Aorta (tissue), 5 donors: ENCODE data around the gene RNF145. TPM values are rescaled to one million over a fixed set of nuclear protein-coding genes. Genes with fewer than 3 reads are reported as not detected.

ENCODE experiments used
- ATAC-seq: fragments of 200-7000 bp; cut with Tn5 transposase; one replicate; pipeline ENCODE4 v1.9.1; 2022; ENCODE audit warnings: moderate library complexity; ENCODE audit not compliant: low FRiP score
- DNase-seq, 2 donors: peaks; one replicate each; pipeline ENCODE4 v3.0.0-alpha.2; 2020
- H3K27ac ChIP-seq, 2 donors: one replicate each; pipeline ENCODE4 v1.5.1; 2013; ENCODE audit warnings: low read length in 2 of 2, mild to moderate bottlenecking in 2 of 2, moderate library complexity in 2 of 2, control low read depth in 1 of 2, inconsistent platforms in 1 of 2, low read depth in 1 of 2
- H3K27me3 ChIP-seq, 2 donors: one replicate each; pipeline ENCODE4 v1.6.1; 2013; ENCODE audit warnings: control low read depth in 1 of 2, low read length in 1 of 2, mild to moderate bottlenecking in 1 of 2, moderate library complexity in 1 of 2; ENCODE audit not compliant: insufficient read depth in 2 of 2, control insufficient read depth in 1 of 2
- H3K36me3 ChIP-seq, 2 donors: one replicate each; pipeline ENCODE4 v1.6.1; 2013; ENCODE audit warnings: control low read depth in 1 of 2, low read length in 1 of 2, mild to moderate bottlenecking in 1 of 2; ENCODE audit not compliant: insufficient read depth in 2 of 2, control insufficient read depth in 1 of 2
- H3K4me1 ChIP-seq, 2 donors: one replicate each; pipeline ENCODE4 v1.6.1; 2013; ENCODE audit warnings: low read length in 2 of 2, control low read depth in 1 of 2, mild to moderate bottlenecking in 1 of 2, moderate library complexity in 1 of 2; ENCODE audit not compliant: insufficient read depth in 2 of 2, control insufficient read depth in 1 of 2
- H3K4me3 ChIP-seq, 2 donors: one replicate each; pipeline ENCODE4 v1.5.1; 2013; ENCODE audit warnings: low read length in 2 of 2, control low read depth in 1 of 2, mild to moderate bottlenecking in 1 of 2
- H3K9me3 ChIP-seq: one replicate; pipeline ENCODE4 v1.6.1; 2013; ENCODE audit warnings: mild to moderate bottlenecking, low read length; ENCODE audit not compliant: control insufficient read depth
- WGBS, 2 donors: extraction: QIAGEN DNeasy Blood & Tissue Kit; methylation state at CpG; one replicate each; pipeline ENCODE4 v1.1.7; 2013; 5-methylcytosine and 5-hydroxymethylcytosine counted together
- intact Hi-C, 2 donors: fragments of 100-400 bp; cut with DNase I; formaldehyde crosslinking; loops; one replicate each; pipeline versions ENCODE4 v1.14.2 to v1.15.0; 2022
- polyA plus RNA-seq, 2 donors: library from polyadenylated mRNA; stranded (reverse); fragments of 200-250 nt; gene quantifications; one replicate each; pipeline ENCODE4 v1.2.3, GENCODE V29; 2013
- total RNA-seq, 2 donors: library from RNA; stranded (reverse); fragmentation: NEBNext Ultra II Directional; extraction: Animal tissue kit (Norgen Biotek cat#: 25700); gene quantifications; one replicate each; pipeline ENCODE4 v1.2.1, GENCODE V29; 2021
- donor health status: healthy with polysubstance abuse.
- donor health status: Bipolar disorder and iron deficiency.
- donor health status: DM: no; HTN: no; CAD: no.
- donor health status: DM: no; HTN: no; CAD: no.
- donor health status: DM: yes; HTN: yes; CAD: no.

Gene RNF145
- total and polyA plus RNA-seq, 4 donors = 17.9 to 67.8 (median 44.5) TPM

DNA sequence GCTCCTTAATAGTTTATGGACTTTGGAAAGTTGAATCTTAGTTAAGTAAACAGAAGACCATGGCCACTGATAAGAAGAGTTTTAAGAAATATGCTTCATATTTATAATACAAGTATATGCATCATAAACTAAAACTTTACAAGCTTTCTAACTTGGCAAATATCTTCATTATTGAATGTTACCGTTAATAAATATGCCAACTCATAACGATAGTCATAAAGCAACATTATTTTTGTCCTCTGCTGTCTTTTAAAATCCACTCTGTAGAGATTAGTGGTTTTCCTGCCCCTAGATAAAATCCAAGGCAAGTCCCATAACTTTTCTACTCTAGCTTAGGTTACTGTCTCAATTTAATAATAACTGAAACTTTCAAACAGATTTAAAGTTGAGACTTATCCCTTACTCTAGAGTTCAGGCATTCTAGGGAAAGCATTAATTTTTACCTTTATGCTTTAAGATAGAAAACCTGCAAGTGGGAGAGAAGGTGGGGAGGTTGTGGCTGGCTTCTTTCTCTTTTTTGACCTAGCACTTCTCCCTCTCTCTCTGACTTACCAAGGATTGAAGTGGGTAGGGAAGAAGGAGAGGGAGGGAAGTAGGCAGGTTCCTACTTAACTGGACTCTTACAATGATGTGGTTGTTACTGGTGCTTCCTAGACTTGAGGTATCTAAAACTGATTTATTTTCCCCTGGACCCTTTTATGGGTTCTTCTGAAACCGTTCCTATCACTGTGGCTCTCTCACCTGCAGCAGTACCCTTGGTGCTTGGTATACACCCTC is 29.6 kb downstream of the RNF145 start:
- no peak for DNase-seq
- ATAC-seq = no peak
- Histone ChIP-seq H3K4me1 (peaks cover 2 to 5% of the 10 kb centered on the region in 2 donors), H3K36me3 (peaks cover 0 to 2% of the 10 kb centered on the region in 2 donors), H3K27ac (no peak overlapping the region), H3K9me3 (no peaks in the 10 kb centered on the region), H3K27me3 (no peaks in the 10 kb centered on the region), H3K4me3 (no peak overlapping the region)
- WGBS, 2 donors = 36 to 46% methylated on average over 3 of the region's 3 CpGs
- intact Hi-C loops = no loop called here

- no peak for DNase-seq
- H3K4me1 ChIP-seq = peaks cover 2 to 5% of the 10 kb centered on the region in 2 donors
- intact Hi-C loops = no loop called here
- peak; percentile 79 for ATAC-seq
- H3K4me3 ChIP-seq = no peak overlapping the region
- WGBS, 2 donors = 10 to 12% methylated on average over 2 of the region's 2 CpGs
- peaks cover 0 to 2% of the 10 kb centered on the region in 2 donors for H3K36me3 ChIP-seq
- no peaks in the 10 kb centered on the region for H3K27me3 ChIP-seq
- H3K27ac ChIP-seq = no peak overlapping the region
- H3K9me3 ChIP-seq = no peaks in the 10 kb centered on the region
Observed at GRCh38 chr5:159178978-159179377, 30.4 kb downstream of the RNF145 start.

DNA sequence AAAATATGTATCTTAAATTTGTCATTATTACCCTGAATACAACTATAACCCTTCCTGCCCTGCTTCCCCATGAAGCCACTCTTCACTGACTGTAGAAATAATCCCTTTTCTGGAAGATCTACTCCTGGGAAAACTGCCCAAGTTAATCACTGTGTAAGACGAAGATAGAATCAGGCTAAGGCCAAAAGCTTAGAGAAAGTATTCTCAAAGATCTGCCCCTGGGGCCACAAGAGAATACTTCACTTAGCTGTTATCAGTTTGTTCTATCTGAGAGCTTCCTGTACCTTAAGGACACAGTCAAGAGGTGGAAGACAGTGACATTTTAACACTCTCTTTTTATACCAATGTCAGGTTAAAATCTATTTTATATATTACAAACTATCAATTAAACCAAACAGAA is 33.8 kb downstream of the RNF145 start:
- intact Hi-C loops = no loop called here
- Histone ChIP-seq H3K36me3 (peaks cover 0 to 4% of the 10 kb centered on the region in 2 donors), H3K4me1 (peaks cover 2 to 5% of the 10 kb centered on the region in 2 donors), H3K9me3 (no peaks in the 10 kb centered on the region), H3K4me3 (no peak overlapping the region), H3K27me3 (no peaks in the 10 kb centered on the region), H3K27ac (no peak overlapping the region)
- WGBS, 2 donors = 3 to 5% methylated on average over 1 of the region's 1 CpG
- DNase-seq (no peak), ATAC-seq (no peak)

DNA sequence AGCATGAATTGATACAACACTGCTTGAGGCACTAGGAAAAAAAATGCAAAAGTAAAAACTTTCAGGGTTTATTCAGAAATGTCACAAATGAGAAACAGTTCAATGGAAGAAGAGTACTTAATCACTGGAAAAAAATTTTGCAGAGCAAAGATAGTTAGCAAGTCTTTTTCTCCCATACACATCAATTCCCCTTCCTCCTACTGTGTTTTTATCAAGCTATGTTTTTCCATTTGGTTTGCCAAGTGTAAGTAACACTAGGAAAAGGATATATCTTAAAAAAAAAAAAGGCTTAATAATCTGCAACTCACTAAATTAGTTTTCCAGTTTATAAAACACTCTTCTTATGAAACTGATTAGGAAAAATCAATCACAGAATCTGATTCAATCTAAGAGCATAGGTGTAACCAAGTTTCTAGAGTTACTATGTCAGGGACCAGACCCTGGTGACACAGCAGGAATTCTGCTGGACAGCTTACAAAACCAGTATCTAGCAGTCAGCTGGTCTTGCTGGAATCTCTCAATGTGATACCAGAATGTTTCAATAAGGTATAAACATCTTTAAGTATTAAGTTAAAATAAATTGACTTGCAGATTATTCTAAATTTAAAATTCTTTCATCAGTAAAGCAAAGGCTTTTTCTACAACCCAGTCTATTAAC is 34.7 kb downstream of the RNF145 start:
- no peaks in the 10 kb centered on the region for H3K4me1 ChIP-seq
- no peak overlapping the region for H3K27ac ChIP-seq
- no peak for DNase-seq
- no peak overlapping the region for H3K4me3 ChIP-seq
- ATAC-seq = no peak
- H3K36me3 ChIP-seq = peaks cover 0 to 2% of the 10 kb centered on the region in 2 donors
- H3K27me3 ChIP-seq = no peaks in the 10 kb centered on the region
- intact Hi-C loops = no loop called here
- no peaks in the 10 kb centered on the region for H3K9me3 ChIP-seq

- ATAC-seq (no peak), DNase-seq (no peak)
- WGBS, 2 donors = 48 to 70% methylated on average over 3 of the region's 3 CpGs
- Histone ChIP-seq H3K36me3 (peaks cover 0 to 2% of the 10 kb centered on the region in 2 donors), H3K27me3 (no peaks in the 10 kb centered on the region), H3K4me3 (no peak overlapping the region), H3K4me1 (no peaks in the 10 kb centered on the region), H3K27ac (no peak overlapping the region), H3K9me3 (no peaks in the 10 kb centered on the region)
- intact Hi-C loops = no loop called here
Observed at GRCh38 chr5:159171274-159171673, 38.1 kb downstream of the RNF145 start.

- no peak overlapping the region for H3K27ac ChIP-seq
- H3K27me3 ChIP-seq = no peaks in the 10 kb centered on the region
- H3K4me3 ChIP-seq = no peak overlapping the region
- no peak for DNase-seq
- intact Hi-C loops = no loop called here
- H3K36me3 ChIP-seq = peaks cover 0 to 2% of the 10 kb centered on the region in 2 donors
- H3K9me3 ChIP-seq = no peaks in the 10 kb centered on the region
- ATAC-seq = no peak
- H3K4me1 ChIP-seq = no peaks in the 10 kb centered on the region
Observed at GRCh38 chr5:159170021-159170420, 39.3 kb downstream of the RNF145 start.

- Histone ChIP-seq H3K9me3 (no peaks in the 10 kb centered on the region), H3K4me3 (no peak overlapping the region), H3K36me3 (no peaks in the 10 kb centered on the region), H3K27me3 (no peaks in the 10 kb centered on the region), H3K4me1 (no peaks in the 10 kb centered on the region), H3K27ac (no peak overlapping the region)
- DNase-seq (no peak), ATAC-seq (no peak)
- intact Hi-C loops = no loop called here
- WGBS, 2 donors = 96% methylated on average over 2 of the region's 2 CpGs
Observed at GRCh38 chr5:159166416-159166815, 42.9 kb downstream of the RNF145 start.

GRCh38 chr5:159163701-159164046 is 45.7 kb downstream of the RNF145 start:
- H3K9me3 ChIP-seq = no peaks in the 10 kb centered on the region
- 83 to 87% methylated on average over 2 of the region's 2 CpGs for WGBS, 2 donors
- H3K36me3 ChIP-seq = no peaks in the 10 kb centered on the region
- no peak overlapping the region for H3K4me3 ChIP-seq
- intact Hi-C loops = no loop called here
- DNase-seq (no peak), ATAC-seq (no peak)
- no peaks in the 10 kb centered on the region for H3K4me1 ChIP-seq
- no peaks in the 10 kb centered on the region for H3K27me3 ChIP-seq
- H3K27ac ChIP-seq = no peak overlapping the region
